HG03159 (cell line): ENCODE results near the gene FHIP2A.
"Not testable (repeated sequence)": the region's sequence is repeated elsewhere in the genome, so short reads cannot be mapped to it uniquely, and the experiment has no call there.

Experiments
- ATAC-seq: cut with Tn5 transposase; IDR thresholded peaks from one replicate; pipeline ENCODE4 v1.9.1; 2021; ENCODE audit warnings: mild to moderate bottlenecking, moderate library complexity; ENCODE audit not compliant: unreplicated experiment

Gene FHIP2A, protein sequence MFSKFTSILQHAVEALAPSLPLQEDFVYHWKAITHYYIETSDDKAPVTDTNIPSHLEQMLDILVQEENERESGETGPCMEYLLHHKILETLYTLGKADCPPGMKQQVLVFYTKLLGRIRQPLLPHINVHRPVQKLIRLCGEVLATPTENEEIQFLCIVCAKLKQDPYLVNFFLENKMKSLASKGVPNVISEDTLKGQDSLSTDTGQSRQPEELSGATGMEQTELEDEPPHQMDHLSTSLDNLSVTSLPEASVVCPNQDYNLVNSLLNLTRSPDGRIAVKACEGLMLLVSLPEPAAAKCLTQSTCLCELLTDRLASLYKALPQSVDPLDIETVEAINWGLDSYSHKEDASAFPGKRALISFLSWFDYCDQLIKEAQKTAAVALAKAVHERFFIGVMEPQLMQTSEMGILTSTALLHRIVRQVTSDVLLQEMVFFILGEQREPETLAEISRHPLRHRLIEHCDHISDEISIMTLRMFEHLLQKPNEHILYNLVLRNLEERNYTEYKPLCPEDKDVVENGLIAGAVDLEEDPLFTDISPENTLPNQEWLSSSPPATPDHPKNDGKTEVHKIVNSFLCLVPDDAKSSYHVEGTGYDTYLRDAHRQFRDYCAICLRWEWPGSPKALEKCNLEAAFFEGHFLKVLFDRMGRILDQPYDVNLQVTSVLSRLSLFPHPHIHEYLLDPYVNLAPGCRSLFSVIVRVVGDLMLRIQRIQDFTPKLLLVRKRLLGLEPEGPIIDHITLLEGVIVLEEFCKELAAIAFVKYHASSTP

DNA sequence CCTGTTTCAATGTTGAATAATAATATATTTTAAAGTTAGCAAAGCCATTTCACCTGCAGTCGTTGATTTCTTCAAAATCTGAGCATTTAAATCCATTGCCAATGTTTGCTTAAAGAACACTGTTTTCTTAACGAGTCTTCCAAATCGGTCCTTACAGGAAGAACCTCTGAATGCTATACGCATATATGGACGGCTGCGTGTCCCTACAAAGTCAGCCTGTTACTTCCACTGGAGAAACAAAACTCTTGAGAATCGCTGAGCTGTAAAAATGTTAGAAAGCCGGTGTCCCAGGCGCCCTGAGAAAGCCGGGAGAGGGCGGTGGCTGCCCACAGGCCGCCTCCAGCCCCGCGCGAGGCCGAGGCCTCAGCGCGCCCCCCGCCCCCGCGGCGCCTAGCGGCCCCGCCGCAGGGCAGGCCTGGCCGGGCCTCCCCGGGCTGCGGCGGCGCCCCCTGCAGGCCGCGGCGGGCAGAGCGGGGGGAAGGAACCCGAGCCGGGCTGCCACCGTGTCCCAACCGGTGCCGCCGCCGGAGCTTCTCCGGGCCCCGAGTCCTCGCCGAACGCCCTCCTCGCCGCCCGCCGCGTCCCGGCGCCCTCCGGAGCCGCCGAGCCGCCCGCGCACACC lies at the start of gene FHIP2A:
Gene FHIP2A (plus strand): TSS at position 488 of the 622 bp plus-strand sequence. CDS start 299 bp downstream, outside the sequence.
- peak; percentile 75 for ATAC-seq

DNA sequence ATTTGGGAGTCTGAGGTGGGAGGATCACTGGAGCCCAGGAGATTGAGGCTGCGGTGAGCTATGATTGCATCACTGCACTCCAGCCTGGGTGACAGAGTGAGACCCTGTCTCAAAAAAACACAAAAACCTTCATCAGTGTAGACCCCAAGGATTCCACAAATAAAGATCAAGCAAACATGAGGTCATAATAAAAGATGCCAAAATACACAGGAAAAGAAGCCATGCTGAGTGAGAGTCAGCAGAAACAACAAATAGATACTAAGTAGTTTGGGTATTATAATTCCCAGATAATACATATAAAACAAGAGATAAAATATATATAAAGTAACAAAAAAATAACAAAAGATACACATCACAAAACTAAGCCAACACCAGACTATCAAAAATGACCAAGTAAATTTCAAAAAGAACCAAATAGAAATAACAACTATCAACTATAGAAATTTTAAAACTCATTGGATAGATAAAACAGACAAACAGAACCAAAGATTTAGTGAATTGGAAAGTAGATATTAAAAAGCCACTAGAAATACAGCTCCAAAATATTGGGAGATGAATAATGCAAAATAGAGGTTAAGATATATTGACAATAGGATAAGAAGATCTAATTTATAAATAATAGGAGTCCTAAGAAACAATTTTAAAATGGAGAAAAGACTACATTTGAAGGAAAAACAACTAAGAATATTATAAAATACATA lies 48.9 kb upstream of the FHIP2A start:
- no peak for ATAC-seq

DNA sequence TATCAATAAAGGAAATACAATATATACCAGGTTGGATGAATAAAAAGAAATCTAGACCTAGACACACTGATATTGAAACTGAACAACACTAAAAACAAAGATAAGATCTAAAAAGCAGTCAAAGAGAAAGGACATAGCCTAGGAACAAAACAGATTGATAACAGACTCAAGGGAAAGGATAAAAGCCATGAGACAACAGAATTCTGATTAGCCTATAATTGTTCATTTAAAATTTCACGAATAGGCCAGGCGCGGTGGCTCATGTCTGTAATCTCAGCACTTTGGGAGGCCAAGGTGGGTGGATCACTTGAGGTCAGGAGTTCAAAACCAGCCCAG lies 48.4 kb upstream of the FHIP2A start:
- ATAC-seq = no peak

DNA sequence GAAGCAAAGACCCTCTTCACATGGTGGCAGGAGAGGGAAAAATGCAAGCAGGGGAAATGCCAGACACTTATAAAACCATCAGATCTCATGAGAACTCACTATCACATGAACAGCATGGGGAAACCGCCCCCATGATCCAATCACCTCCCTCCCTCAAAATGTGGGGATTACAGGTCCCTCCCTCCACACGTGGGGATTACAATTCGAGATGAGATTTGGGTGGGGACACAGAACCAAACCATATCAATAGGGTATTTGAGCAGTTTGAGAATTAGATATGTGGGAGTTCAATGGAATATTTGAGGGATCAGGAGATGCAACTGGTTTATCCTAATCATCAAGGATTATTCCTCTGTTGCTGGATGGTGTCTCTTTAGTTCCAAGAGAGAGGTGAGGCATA lies 46.5 kb upstream of the FHIP2A start:
- ATAC-seq = not testable (repeated sequence)

DNA sequence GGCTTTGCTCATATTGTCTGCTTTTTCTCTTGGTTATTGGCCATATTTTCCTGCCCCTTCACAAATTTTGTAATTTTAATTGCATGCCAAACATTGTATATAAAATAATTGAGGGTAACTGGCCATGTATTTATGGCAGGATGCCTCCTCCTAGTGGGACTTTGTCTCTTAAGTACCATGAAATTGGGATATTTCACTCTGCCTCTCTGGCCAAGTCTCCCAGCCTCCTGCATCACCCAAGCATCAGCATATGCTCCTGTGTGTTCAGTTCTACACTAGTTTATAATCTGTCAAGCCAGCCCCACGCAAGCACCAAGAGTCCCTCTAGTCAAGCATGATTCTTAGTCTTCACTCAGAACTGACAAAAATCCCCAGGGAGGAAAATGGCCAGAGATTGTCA lies 44.2 kb upstream of the FHIP2A start:
- ATAC-seq = no peak

DNA sequence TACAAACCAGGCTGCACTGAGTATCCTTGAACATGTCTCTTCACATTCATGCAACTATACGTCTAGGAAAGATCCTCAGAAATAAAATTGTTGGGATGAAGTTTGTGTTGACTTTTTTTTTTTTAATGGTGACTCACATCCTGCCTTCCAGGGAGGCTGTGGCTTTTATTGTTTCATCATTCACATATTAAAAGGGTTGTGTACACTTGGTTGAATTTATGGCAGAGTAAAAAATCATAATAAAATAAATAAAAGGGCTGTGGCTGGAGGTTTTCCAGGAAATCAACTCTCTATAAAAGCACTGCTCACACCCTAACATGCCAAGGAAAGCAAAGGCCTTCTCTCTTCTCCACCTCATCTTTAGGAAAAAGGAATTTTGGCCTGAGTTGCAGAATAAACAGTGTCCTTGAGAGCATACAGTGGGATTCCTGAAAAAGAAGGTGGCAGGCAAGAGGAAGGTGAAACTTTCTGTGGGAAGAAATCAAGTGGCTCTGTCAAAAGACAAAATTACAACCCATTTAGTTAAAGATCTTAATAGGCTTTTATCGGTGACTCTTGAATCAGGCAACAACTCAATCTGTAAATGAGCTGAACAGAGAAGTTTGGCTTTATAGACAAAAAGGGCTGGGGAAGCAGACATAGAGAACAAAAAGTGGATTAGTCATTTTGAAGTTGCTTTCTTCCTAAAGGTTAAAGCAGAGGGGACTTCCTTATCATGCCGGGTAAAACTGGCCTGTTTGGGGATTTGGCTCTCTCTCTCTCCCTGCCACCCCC lies 41.6 kb upstream of the FHIP2A start:
- ATAC-seq = no peak

DNA sequence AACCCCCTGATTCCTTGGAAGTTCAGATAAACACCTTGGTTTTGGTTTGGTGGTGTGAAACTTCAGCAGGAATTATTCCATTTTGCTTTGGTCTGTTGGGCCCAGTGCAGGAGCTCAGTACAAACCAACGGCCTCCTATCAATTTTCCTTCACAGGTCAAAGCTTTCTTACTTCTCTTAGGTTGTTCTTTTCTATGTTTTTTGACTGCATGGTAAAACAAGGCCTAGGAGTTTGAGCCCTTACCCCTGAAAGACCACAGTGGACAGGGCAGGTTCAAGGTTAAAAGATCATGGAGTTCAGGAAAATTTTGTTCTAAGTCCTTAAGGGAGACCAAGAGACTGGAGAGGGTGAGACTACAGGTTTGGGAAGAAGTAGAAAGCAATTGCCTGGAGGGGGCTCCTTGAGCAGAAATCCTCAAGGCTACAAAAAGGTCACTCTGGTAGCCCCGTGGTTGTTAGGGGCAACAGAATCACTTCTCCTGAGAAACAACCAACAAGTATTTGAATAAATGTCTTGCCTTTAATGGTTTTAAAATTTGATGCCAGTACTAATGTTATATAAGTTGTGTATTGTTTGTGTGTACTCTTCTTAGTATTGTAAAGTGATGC lies 40.9 kb upstream of the FHIP2A start:
- ATAC-seq = no peak

DNA sequence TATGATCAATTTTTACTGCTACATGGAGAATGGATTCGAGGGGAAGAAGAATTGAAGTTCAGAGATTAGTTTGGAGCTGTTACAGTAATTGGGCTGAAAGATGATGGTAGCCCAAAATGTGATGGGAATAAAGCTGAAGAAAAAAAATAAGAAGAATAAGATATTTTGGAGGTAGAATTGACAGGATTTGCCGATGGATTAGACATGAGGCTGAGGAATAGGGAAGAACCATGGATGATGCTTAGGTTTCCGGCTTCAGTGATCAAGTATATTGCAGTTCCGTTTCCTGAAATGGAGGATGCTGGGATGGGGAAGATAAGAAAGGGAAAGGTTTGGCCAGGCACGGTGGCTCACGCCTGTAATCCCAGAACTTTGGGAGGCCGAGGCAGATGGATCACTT lies 38.9 kb upstream of the FHIP2A start:
- ATAC-seq = no peak

DNA sequence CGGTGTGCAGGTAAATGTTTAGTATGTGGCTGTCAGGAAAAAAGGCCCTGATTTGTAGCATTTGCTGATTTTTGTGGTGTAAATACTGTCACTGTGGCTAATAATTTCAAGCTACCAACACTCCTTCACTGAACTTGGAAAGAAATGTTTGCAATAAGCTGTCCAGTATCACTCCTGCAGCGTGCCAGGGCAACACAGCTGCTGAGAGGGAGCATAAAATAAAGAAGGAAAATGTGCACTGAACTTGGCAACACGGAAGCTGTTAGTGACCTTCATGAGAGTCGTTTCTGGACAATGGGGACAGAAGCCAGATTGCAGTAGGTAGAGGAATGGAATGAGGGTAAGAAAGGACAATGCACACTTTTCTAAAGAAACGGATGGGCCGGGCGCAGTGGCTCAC lies 37.9 kb upstream of the FHIP2A start:
- no peak for ATAC-seq

DNA sequence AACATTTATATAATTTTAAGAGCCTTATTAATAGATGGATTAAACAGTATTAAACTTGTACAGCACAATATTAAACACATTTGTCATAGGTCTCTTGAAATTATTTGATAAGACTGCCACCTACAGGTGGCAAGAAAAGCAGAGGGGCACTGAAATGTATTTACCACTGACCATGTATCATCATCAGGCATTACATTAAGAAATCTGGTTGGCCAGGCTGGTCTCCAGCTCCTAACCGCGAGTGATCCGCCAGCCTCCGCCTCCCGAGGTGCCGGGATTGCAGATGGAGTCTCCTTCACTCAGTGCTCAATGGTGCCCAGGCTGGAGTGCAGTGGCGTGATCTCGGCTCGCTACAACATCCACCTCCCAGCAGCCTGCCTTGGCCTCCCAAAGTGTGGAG lies 35.1 kb upstream of the FHIP2A start:
- ATAC-seq = peak; percentile 57

DNA sequence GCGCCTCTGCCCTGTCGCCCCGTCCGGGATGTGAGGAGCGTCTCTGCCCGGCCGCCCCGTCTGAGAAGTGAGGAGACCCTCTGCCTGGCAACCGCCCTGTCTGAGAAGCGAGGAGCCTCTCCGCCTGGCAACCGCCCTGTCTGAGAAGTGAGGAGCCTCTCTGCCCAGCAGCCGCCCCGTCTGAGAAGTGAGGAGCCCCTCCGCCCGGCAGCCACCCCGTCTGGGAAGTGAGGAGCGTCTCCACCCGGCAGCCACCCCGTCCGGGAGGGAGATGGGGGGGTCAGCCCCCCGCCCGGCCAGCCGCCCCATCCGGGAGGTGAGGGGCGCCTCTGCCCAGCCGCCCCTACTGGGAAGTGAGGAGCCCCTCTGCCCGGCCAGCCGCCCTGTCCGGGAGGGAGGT lies 34.4 kb upstream of the FHIP2A start:
- ATAC-seq = not testable (repeated sequence)

DNA sequence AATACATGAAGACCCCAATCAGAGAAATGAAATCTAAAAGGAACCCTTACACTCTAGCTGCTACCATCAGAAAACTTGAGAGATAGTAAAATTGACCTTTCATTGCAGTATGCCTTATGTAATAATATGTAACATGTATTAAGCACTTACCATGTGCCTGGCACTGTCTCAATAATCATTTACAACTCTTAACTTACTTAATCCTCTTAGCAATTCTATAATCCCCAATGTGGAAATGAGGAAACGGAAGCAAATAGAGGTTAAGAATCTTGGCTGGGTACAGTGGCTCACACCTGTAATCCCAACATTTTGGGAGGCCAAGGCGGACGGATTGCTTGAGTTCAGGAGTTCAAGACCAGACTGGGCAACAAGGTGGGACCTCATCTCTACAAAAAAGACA lies 29.8 kb upstream of the FHIP2A start:
- no peak for ATAC-seq

DNA sequence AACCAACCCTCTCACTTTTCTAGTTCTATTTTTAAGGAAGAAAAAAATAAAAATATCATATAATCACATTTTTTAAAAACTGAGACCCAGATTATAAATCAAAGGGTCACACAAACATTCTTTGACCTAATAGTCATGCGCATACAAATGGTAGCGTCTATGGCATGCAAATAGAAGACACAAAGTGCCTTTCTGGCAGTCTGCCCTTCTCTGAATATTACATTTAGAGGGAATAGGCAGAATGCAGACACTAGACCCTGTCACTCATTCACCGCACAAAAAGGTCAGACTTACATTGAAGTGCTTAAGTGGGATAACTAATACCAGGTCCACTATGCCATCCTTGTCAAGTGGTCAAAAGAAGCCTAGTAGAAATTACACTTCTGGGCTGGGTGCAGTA lies 26.5 kb upstream of the FHIP2A start:
- ATAC-seq = no peak

DNA sequence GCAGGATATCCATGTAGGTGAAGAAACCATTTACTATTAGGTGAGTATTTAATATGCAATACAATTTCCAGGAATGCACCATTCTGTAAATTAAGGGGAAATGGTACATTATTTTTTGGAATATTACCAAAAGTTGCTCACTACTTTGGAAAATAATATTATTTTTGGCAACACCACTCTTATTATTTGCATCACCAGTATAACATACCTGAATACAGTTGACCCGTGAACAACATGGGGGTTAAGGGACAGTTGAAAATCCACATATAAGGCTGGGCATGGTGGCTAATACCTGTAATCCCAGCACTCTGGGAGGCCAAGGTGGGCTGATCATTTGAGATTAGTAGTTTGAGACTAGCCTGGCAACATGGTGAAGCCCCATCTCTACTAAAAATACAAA lies 21.2 kb upstream of the FHIP2A start:
- no peak for ATAC-seq

DNA sequence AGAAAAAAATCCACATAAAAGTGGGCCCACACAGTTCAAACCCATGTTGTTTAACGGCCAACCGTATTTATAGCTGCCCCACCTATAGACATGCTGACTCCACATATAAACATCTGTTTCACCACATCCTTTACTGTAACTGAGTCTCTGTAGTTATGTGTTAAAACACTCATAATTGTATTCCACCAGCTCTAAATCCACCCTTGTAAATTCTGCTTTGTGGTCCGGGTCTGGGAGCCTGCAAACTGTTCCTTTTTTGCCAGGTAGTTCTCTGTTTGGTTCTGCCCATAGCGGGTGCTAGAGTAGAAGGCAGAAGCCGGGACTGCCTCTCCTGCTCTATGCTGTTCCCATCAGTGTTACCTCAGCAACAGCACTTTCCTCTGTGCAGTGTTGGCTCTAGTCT lies 20.2 kb upstream of the FHIP2A start:
- peak; percentile 91 for ATAC-seq

DNA sequence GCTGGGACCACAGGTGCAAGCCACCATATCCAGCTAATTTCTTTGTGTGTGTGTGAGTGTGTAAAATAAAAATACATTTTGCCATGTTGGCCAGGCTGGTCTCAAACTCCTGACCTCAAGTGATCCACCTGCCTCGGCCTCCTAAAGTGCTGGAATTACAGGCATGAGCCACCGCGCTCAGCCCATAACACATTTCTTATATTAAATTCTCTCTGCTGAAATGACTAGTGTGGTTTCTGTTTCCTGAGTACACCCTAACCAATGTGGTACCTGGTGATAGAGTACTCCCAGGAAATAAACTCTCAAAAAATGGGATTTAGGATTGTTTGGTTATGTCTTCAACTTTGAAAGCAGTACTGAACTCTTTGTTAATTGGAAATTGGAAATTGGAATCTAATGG lies 19.4 kb upstream of the FHIP2A start:
- no peak for ATAC-seq

DNA sequence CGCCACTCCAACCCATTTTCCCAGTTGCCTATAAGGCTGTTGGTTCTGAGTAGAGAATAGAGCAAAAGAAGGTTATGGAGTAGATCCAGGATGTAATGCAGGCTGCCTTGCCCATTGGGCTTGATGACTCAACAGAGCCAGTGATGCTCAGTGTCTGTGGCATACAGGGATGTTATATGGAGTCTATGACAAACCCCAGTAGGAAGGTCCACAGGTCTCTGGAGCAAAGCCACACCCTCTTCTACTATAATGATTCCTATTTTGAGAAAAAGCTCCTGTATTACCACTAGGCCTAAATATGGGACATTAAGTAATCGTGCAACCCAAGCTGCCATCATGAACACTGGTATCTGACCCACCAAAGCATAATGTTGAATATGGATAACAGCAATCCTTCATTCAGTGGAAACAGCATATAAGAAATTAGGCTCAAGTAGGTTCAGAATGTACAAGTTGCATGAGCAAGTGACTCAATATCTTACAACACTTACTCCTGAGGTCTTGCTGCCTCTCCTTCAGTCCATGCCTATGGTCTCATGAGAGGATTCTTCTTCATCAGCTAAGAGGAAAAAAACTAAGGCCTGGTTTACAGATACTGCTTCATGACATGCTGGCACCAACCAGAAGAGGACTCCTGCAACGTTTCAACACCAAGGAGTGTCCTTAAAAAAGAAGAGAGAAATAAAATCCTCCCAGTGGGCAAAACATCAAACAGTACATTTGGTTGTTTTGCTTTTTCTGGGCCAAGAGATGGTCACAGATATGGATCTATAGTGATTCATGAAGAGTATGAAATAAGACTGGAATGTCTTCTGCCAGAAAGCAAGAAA lies 14.8 kb upstream of the FHIP2A start:
- no peak for ATAC-seq

DNA sequence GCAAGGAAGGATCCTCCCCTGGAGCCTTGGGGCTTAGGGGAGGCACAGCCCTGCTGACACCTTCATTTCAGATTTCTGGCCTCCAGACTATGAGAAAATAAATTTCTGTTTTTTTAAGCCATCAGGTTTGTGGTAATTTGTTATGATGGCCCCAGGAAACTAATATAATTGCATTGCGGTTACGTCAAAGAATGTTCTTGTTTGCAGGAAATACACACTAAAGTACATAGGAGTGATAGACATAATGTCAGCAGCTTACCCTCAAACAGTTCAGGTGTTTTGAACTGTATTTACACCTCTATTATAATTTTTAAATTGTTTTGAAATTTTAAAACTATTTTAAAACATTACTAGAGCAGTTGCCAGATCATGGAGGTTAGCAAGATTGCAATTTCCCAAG lies 12.6 kb upstream of the FHIP2A start:
- no peak for ATAC-seq

DNA sequence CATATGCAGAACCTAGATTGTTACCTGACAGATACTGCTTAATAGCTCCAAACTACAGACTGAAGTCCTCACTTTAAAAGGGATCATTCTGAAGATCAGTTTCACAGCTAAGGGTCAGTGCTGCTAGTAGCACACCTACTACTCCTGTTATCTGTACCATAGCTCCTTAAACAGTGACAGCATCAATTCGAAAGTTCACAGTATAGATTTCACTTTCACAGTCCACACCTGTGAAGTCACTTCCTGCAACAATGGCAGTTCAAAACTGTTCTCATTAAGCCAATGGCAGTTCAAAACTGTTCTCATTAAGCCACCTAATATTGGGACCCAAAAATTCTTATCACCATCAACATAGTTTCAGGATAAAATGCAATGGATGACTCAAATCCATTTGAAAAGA lies 10.7 kb upstream of the FHIP2A start:
- ATAC-seq = peak; percentile 100
